Neural cell (in vitro differentiated cells): Measurements from ENCODE around the gene PRTN3. TPM values are rescaled to one million over a fixed set of nuclear protein-coding genes. Genes with fewer than 3 reads are reported as not detected.

Source experiments
- H2AFZ ChIP-seq: fragments of 200-600, 300-800 bp; sonication (generic), shearing (Covaris generic); 2 replicates; pipeline ENCODE4 v1.6.0; 2014; ENCODE audit warnings: low read depth, mild to moderate bottlenecking, antibody characterized with exemption, low read length, moderate library complexity
- H3F3A ChIP-seq: fragments of 200-600 bp; shearing (Covaris generic); 2 replicates; pipeline ENCODE4 v1.6.1; 2016; ENCODE audit warnings: mild to moderate bottlenecking, moderate library complexity, mixed read lengths, antibody characterized with exemption, low read length; ENCODE audit not compliant: insufficient read depth, poor library complexity, severe bottlenecking
- H3K27ac ChIP-seq: fragments of 200-600, 300-800 bp; sonication (generic), shearing (Covaris generic); 2 replicates; pipeline ENCODE4 v1.5.1; 2014; ENCODE audit warnings: mild to moderate bottlenecking, low read length, moderate library complexity
- H3K27me3 ChIP-seq: fragments of 300-800, 200-600 bp; sonication (generic), shearing (Covaris generic); 2 replicates; pipeline ENCODE4 v1.6.0; 2014; ENCODE audit warnings: mild to moderate bottlenecking, low read depth, low read length, moderate library complexity; ENCODE audit not compliant: insufficient read depth
- H3K36me3 ChIP-seq: fragments of 300-800, 200-600 bp; sonication (generic), shearing (Covaris generic); 2 replicates; pipeline ENCODE4 v1.5.1; 2014; ENCODE audit warnings: mild to moderate bottlenecking, antibody characterized with exemption, low read length, moderate library complexity; ENCODE audit not compliant: insufficient read depth
- H3K4me2 ChIP-seq: fragments of 300-800, 200-600 bp; sonication (generic), shearing (Covaris generic); 2 replicates; pipeline ENCODE4 v1.6.0; 2014; ENCODE audit warnings: mild to moderate bottlenecking, low read length
- H3K4me3 ChIP-seq: fragments of 300-800, 200-600 bp; sonication (generic), shearing (Covaris generic); 2 replicates; pipeline ENCODE4 v1.5.1; 2014; ENCODE audit warnings: mild to moderate bottlenecking, low read length, moderate library complexity
- H3K79me2 ChIP-seq: fragments of 200-600 bp; shearing (Covaris generic); replicated peaks from 2 replicates; pipeline ENCODE4 v1.6.0; 2014; ENCODE audit warnings: mild to moderate bottlenecking, low read length, moderate library complexity; ENCODE audit not compliant: insufficient read depth
- H3K9ac ChIP-seq: fragments of 300-800, 200-600 bp; sonication (generic), shearing (Covaris generic); 2 replicates; pipeline ENCODE4 v1.6.1; 2016; ENCODE audit warnings: mild to moderate bottlenecking, low read length, mixed read lengths
- H3K9me2 ChIP-seq: fragments of 200-600 bp; shearing (Covaris generic); 2 replicates; pipeline ENCODE4 v1.6.1; 2016; ENCODE audit warnings: mild to moderate bottlenecking, low read length, mixed read lengths; ENCODE audit not compliant: insufficient read depth
- H3K9me3 ChIP-seq: fragments of 200-600, 300-800 bp; sonication (generic), shearing (Covaris generic); 2 replicates; pipeline ENCODE4 v1.6.1; 2016; ENCODE audit warnings: mild to moderate bottlenecking, mixed run types, low read length, moderate library complexity, mixed read lengths
- H4K20me1 ChIP-seq: fragments of 200-600 bp; shearing (Covaris generic); 2 replicates; pipeline ENCODE4 v1.6.1; 2016; ENCODE audit warnings: mild to moderate bottlenecking, mixed run types; ENCODE audit not compliant: insufficient read depth
- CTCF ChIP-seq: fragments of 450-650 bp; IDR thresholded peaks from 2 replicates; pipeline ENCODE4 v1.5.1; 2014; ENCODE audit warnings: antibody characterized with exemption, mild to moderate bottlenecking, moderate library complexity; ENCODE audit not compliant: poor library complexity, severe bottlenecking
- EP300 ChIP-seq: fragments of 450-650 bp; conservative IDR thresholded peaks from 2 replicates; pipeline ENCODE4 v1.6.1; 2014; ENCODE audit warnings: antibody characterized with exemption, mild to moderate bottlenecking, moderate library complexity; ENCODE audit not compliant: poor library complexity, severe bottlenecking
- EZH2 ChIP-seq: fragments of 200-600, 300-800 bp; shearing (Covaris generic), sonication (generic); IDR thresholded peaks from 2 replicates; pipeline ENCODE4 v1.6.1; 2014; ENCODE audit warnings: antibody characterized with exemption, low read length, borderline replicate concordance, mild to moderate bottlenecking; ENCODE audit not compliant: insufficient read depth, poor library complexity, severe bottlenecking
- MXI1 ChIP-seq: fragments of 450-650 bp; conservative IDR thresholded peaks from 2 replicates; pipeline ENCODE4 v1.6.1; 2014; ENCODE audit warnings: antibody characterized with exemption, mild to moderate bottlenecking; ENCODE audit not compliant: poor library complexity, severe bottlenecking
- POLR2AphosphoS5 ChIP-seq: IDR thresholded peaks from 2 replicates; pipeline ENCODE4 v1.6.1; 2012
- RAD21 ChIP-seq: fragments of 450-650 bp; conservative IDR thresholded peaks from 2 replicates; pipeline ENCODE4 v1.6.1; 2014; ENCODE audit warnings: antibody characterized with exemption, mild to moderate bottlenecking, moderate library complexity
- REST ChIP-seq: IDR thresholded peaks from 2 replicates; pipeline ENCODE4 v1.6.1; 2012; ENCODE audit warnings: borderline replicate concordance
- SMC3 ChIP-seq: fragments of 450-650 bp; conservative IDR thresholded peaks from 2 replicates; pipeline ENCODE4 v1.6.1; 2014; ENCODE audit warnings: antibody characterized with exemption, mild to moderate bottlenecking, moderate library complexity; ENCODE audit not compliant: poor library complexity
- TAF1 ChIP-seq: IDR thresholded peaks from 2 replicates; pipeline ENCODE4 v1.6.1; 2012; ENCODE audit warnings: low read depth
- polyA plus RNA-seq: library from polyadenylated mRNA; depleted of rRNA; stranded (reverse); fragments of >200 nt; gene quantifications from 2 replicates; pipeline ENCODE4 v1.2.3, GENCODE V29; 2014

PRTN3 gene
- polyA plus RNA-seq, 1 donor from 2014 or later: not detected

- H3K27ac ChIP-seq: no peak overlapping the region
- H3K9me3 ChIP-seq: no peaks in the 10 kb centered on the region
- TF ChIP-seq EZH2 (no peak), SMC3 (no peak), EP300 (no peak), RAD21 (no peak), POLR2AphosphoS5 (no peak), MXI1 (no peak), CTCF (no peak)
- H3K27me3 ChIP-seq: no peaks in the 10 kb centered on the region
- no peak overlapping the region for H3K4me3 ChIP-seq
- H3K4me2 ChIP-seq: no peak overlapping the region
- H3K9ac ChIP-seq: no peak overlapping the region
- no peak overlapping the region for H2AFZ ChIP-seq
- peaks cover 6% of the 10 kb centered on the region for H3K79me2 ChIP-seq
- no peaks in the 10 kb centered on the region for H3K36me3 ChIP-seq
- no peaks in the 10 kb centered on the region for H4K20me1 ChIP-seq
- no peaks in the 10 kb centered on the region for H3K9me2 ChIP-seq
- no peaks in the 10 kb centered on the region for H3F3A ChIP-seq
Measured at GRCh38 chr19:888581-889385, 48.0 kb downstream of the PRTN3 start.

- no peak overlapping the region for H3K9ac ChIP-seq
Measured at GRCh38 chr19:889662-890295, 49.0 kb downstream of the PRTN3 start.

More at GRCh38 chr19:889662-890295, 49.0 kb downstream of the PRTN3 start:
- H3K4me2 ChIP-seq: no peak overlapping the region
- H3K4me3 ChIP-seq: no peak overlapping the region
- H3K36me3 ChIP-seq: no peaks in the 10 kb centered on the region
- H2AFZ ChIP-seq: no peak overlapping the region
- H3K27ac ChIP-seq: no peak overlapping the region
- no peaks in the 10 kb centered on the region for H3K27me3 ChIP-seq
- no peak for TF ChIP-seq REST
- no peak for TF ChIP-seq EZH2
- TF ChIP-seq SMC3: no peak
- no peak for TF ChIP-seq RAD21
- no peak for TF ChIP-seq EP300
- TF ChIP-seq TAF1: no peak
- TF ChIP-seq CTCF: no peak
- TF ChIP-seq MXI1: no peak
- TF ChIP-seq POLR2AphosphoS5: no peak
- H3K9me3 ChIP-seq: no peaks in the 10 kb centered on the region
- H3F3A ChIP-seq: no peaks in the 10 kb centered on the region
- no peaks in the 10 kb centered on the region for H4K20me1 ChIP-seq
- H3K79me2 ChIP-seq: peaks cover 6% of the 10 kb centered on the region
- no peaks in the 10 kb centered on the region for H3K9me2 ChIP-seq
